ENCODE measurements around the gene ANKFN1. TPM values are rescaled to one million over a fixed set of nuclear protein-coding genes. Genes with fewer than 3 reads are reported as not detected.

ANKFN1 gene
- total RNA-seq, 4 donors from 2014 or later = 0.16 to 0.27 TPM; not detected in 2

GRCh38 chr17:56320443-56320842 lies 167.2 kb downstream of the ANKFN1 start:
- Histone ChIP-seq H3K4me3 (no peak overlapping the region), H3K36me3 (no peaks in the 10 kb centered on the region), H3K27me3 (peaks cover 0 to 3% (median 1%) of the 10 kb centered on the region in 3 donors), H3K9me3 (no peaks in the 10 kb centered on the region), H3K27ac (no peak overlapping the region), H3K4me1 (no peaks in the 10 kb centered on the region)
- in situ Hi-C loops (cut with MboI; ENCODE audit: low sequenced_read_pairs in 4 of 4) = loop anchor here in 3 of 4 donors (10.0 to 25.0 kb wide), 4 partner anchors 183 to 783 kb away; no protein-coding TSS in a partner anchor
- TF ChIP-seq CTCF (IDR thresholded peaks at IDR 0.05 in 4 of 5, conservative IDR thresholded peaks at IDR 0.05 in 1 of 5) = no peak
- no peak for TF ChIP-seq POLR2A (IDR thresholded peaks at IDR 0.05)
- ATAC-seq (no peak), DNase-seq (no peak)
- intact Hi-C loops (cut with DNase I; ENCODE audit: low total_unique reads) = no loop called here

GRCh38 chr17:56322991-56323390 lies 169.7 kb downstream of the ANKFN1 start:
- Histone ChIP-seq H3K27ac (no peak overlapping the region), H3K4me1 (no peaks in the 10 kb centered on the region), H3K36me3 (no peaks in the 10 kb centered on the region), H3K9me3 (no peaks in the 10 kb centered on the region), H3K27me3 (peaks cover 0 to 6% (median 3%) of the 10 kb centered on the region in 3 donors), H3K4me3 (no peak overlapping the region)
- in situ Hi-C loops (cut with MboI; ENCODE audit: low sequenced_read_pairs in 4 of 4) = loop anchor here in 3 of 4 donors (10.0 to 25.0 kb wide), 4 partner anchors 186 to 786 kb away; no protein-coding TSS in a partner anchor
- TF ChIP-seq POLR2A (IDR thresholded peaks at IDR 0.05) = no peak
- TF ChIP-seq CTCF (IDR thresholded peaks at IDR 0.05 in 4 of 5, conservative IDR thresholded peaks at IDR 0.05 in 1 of 5) = no peak
- ATAC-seq = no peak
- no peak for DNase-seq
- intact Hi-C loops (cut with DNase I; ENCODE audit: low total_unique reads) = no loop called here

GRCh38 chr17:56324676-56325075 lies 171.4 kb downstream of the ANKFN1 start:
- in situ Hi-C loops (cut with MboI; ENCODE audit: low sequenced_read_pairs in 4 of 4) = loop anchor here in 3 of 4 donors (10.0 to 25.0 kb wide), 4 partner anchors 187 to 787 kb away; no protein-coding TSS in a partner anchor
- Histone ChIP-seq H3K4me1 (no peaks in the 10 kb centered on the region), H3K36me3 (no peaks in the 10 kb centered on the region), H3K27me3 (peaks cover 0 to 6% (median 3%) of the 10 kb centered on the region in 3 donors), H3K27ac (no peak overlapping the region), H3K9me3 (no peaks in the 10 kb centered on the region), H3K4me3 (no peak overlapping the region)
- ATAC-seq (no peak), DNase-seq (no peak)
- TF ChIP-seq POLR2A (IDR thresholded peaks at IDR 0.05) = no peak
- no peak for TF ChIP-seq CTCF (IDR thresholded peaks at IDR 0.05 in 4 of 5, conservative IDR thresholded peaks at IDR 0.05 in 1 of 5)
- intact Hi-C loops (cut with DNase I; ENCODE audit: low total_unique reads) = no loop called here

GRCh38 chr17:56325313-56326000 lies 172.2 kb downstream of the ANKFN1 start:
- Histone ChIP-seq H3K4me1 (no peaks in the 10 kb centered on the region), H3K4me3 (no peak overlapping the region), H3K27me3 (peaks cover 0 to 6% (median 3%) of the 10 kb centered on the region in 3 donors), H3K9me3 (no peaks in the 10 kb centered on the region), H3K36me3 (no peaks in the 10 kb centered on the region), H3K27ac (no peak overlapping the region)
- no peak for DNase-seq
- TF ChIP-seq CTCF (IDR thresholded peaks at IDR 0.05 in 4 of 5, conservative IDR thresholded peaks at IDR 0.05 in 1 of 5) (no peak), POLR2A (IDR thresholded peaks at IDR 0.05) (no peak)
- intact Hi-C loops (cut with DNase I; ENCODE audit: low total_unique reads) (no loop called here), in situ Hi-C loops (cut with MboI; ENCODE audit: low sequenced_read_pairs in 4 of 4) (loop anchor here in 1 of 4 donors (10.0 kb wide), 1 partner anchor 201 kb away; no protein-coding TSS in a partner anchor)
- ATAC-seq = no peak
